SK-N-SH (cell line): ENCODE results near the gene ADD3.

ENCODE experiments used
- FOXM1 ChIP-seq: IDR thresholded peaks from 2 replicates; pipeline ENCODE4 v1.4.0; 2012; ENCODE audit warnings: low read depth, mild to moderate bottlenecking
- GABPA ChIP-seq: IDR thresholded peaks from 2 replicates; pipeline ENCODE4 v1.4.0; 2012; ENCODE audit warnings: low read depth, mild to moderate bottlenecking
- JUND ChIP-seq: IDR thresholded peaks from 2 replicates; pipeline ENCODE4 v1.4.0; 2012
- MXI1 ChIP-seq: IDR thresholded peaks from 2 replicates; pipeline ENCODE4 v1.6.1; 2012; ENCODE audit warnings: mild to moderate bottlenecking, low read depth, low read length, improper control_type of control experiment
- POLR2AphosphoS5 ChIP-seq: IDR thresholded peaks from 2 replicates; pipeline ENCODE4 v1.6.1; 2012; ENCODE audit warnings: low read depth, low read length
- TEAD4 ChIP-seq: IDR thresholded peaks from 2 replicates; pipeline ENCODE4 v1.4.0; 2012; ENCODE audit warnings: mild to moderate bottlenecking, borderline replicate concordance; ENCODE audit not compliant: insufficient read depth
- TF ChIP-seq, protein P1 (sequence below): fragments of 200-600 bp; sonication (generic); IDR thresholded peaks from 2 replicates; pipeline ENCODE4 v1.6.1; 2017; ENCODE audit warnings: antibody characterized with exemption, mild to moderate bottlenecking, moderate library complexity
- TF ChIP-seq, protein P2 (sequence below): IDR thresholded peaks from 2 replicates; pipeline ENCODE4 v1.6.1; 2012; ENCODE audit warnings: mild to moderate bottlenecking, low read depth, low read length, moderate library complexity
- TF ChIP-seq, protein P3 (sequence below): IDR thresholded peaks from 2 replicates; pipeline ENCODE4; 2012
- TF ChIP-seq, protein P4 (sequence below): IDR thresholded peaks from 2 replicates; pipeline ENCODE4 v1.4.0; 2012; ENCODE audit warnings: low read depth

DNA sequence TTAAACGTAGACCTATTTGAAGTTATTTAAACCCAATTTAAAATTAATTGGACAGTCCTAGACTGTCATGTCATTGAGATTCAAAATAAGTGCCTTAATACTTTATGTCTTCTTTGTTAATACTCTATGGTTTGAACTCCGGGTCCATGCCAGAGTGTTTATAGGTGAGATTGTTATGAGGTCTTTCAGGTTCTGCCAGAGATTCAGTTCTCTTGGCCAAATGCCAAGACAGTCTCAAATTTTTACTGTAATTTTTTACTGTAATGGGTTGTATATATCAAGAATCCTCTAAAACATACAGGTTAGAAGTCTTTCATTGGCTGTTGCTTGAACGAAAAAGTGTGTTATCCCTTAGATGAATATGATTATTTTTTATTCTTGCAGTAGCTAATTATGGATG is 3.9 kb downstream of the ADD3 start:
- TF ChIP-seq GABPA: no peak
- TF ChIP-seq, protein P1, sequence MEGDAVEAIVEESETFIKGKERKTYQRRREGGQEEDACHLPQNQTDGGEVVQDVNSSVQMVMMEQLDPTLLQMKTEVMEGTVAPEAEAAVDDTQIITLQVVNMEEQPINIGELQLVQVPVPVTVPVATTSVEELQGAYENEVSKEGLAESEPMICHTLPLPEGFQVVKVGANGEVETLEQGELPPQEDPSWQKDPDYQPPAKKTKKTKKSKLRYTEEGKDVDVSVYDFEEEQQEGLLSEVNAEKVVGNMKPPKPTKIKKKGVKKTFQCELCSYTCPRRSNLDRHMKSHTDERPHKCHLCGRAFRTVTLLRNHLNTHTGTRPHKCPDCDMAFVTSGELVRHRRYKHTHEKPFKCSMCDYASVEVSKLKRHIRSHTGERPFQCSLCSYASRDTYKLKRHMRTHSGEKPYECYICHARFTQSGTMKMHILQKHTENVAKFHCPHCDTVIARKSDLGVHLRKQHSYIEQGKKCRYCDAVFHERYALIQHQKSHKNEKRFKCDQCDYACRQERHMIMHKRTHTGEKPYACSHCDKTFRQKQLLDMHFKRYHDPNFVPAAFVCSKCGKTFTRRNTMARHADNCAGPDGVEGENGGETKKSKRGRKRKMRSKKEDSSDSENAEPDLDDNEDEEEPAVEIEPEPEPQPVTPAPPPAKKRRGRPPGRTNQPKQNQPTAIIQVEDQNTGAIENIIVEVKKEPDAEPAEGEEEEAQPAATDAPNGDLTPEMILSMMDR: no peak
- no peak for TF ChIP-seq POLR2AphosphoS5
- TF ChIP-seq JUND: no peak
- no peak for TF ChIP-seq FOXM1
- TF ChIP-seq, protein P2, sequence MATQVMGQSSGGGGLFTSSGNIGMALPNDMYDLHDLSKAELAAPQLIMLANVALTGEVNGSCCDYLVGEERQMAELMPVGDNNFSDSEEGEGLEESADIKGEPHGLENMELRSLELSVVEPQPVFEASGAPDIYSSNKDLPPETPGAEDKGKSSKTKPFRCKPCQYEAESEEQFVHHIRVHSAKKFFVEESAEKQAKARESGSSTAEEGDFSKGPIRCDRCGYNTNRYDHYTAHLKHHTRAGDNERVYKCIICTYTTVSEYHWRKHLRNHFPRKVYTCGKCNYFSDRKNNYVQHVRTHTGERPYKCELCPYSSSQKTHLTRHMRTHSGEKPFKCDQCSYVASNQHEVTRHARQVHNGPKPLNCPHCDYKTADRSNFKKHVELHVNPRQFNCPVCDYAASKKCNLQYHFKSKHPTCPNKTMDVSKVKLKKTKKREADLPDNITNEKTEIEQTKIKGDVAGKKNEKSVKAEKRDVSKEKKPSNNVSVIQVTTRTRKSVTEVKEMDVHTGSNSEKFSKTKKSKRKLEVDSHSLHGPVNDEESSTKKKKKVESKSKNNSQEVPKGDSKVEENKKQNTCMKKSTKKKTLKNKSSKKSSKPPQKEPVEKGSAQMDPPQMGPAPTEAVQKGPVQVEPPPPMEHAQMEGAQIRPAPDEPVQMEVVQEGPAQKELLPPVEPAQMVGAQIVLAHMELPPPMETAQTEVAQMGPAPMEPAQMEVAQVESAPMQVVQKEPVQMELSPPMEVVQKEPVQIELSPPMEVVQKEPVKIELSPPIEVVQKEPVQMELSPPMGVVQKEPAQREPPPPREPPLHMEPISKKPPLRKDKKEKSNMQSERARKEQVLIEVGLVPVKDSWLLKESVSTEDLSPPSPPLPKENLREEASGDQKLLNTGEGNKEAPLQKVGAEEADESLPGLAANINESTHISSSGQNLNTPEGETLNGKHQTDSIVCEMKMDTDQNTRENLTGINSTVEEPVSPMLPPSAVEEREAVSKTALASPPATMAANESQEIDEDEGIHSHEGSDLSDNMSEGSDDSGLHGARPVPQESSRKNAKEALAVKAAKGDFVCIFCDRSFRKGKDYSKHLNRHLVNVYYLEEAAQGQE: no peak
- TF ChIP-seq, protein P3, sequence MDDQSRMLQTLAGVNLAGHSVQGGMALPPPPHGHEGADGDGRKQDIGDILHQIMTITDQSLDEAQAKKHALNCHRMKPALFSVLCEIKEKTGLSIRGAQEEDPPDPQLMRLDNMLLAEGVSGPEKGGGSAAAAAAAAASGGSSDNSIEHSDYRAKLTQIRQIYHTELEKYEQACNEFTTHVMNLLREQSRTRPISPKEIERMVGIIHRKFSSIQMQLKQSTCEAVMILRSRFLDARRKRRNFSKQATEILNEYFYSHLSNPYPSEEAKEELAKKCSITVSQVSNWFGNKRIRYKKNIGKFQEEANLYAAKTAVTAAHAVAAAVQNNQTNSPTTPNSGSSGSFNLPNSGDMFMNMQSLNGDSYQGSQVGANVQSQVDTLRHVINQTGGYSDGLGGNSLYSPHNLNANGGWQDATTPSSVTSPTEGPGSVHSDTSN: no peak
- TF ChIP-seq, protein P4, sequence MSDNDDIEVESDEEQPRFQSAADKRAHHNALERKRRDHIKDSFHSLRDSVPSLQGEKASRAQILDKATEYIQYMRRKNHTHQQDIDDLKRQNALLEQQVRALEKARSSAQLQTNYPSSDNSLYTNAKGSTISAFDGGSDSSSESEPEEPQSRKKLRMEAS: no peak
- TF ChIP-seq MXI1: no peak
- no peak for TF ChIP-seq TEAD4
